RKO (cell line): ENCODE data around the gene LILRB2.
"Not testable (repeated sequence)": the region's sequence is repeated elsewhere in the genome, so short reads cannot be mapped to it uniquely, and the experiment has no call there.

Experiments
- DNase-seq: peaks from one replicate; pipeline ENCODE4 v3.0.0-alpha.2; 2016; ENCODE audit warnings: low spot score

The LILRB2 gene

DNA sequence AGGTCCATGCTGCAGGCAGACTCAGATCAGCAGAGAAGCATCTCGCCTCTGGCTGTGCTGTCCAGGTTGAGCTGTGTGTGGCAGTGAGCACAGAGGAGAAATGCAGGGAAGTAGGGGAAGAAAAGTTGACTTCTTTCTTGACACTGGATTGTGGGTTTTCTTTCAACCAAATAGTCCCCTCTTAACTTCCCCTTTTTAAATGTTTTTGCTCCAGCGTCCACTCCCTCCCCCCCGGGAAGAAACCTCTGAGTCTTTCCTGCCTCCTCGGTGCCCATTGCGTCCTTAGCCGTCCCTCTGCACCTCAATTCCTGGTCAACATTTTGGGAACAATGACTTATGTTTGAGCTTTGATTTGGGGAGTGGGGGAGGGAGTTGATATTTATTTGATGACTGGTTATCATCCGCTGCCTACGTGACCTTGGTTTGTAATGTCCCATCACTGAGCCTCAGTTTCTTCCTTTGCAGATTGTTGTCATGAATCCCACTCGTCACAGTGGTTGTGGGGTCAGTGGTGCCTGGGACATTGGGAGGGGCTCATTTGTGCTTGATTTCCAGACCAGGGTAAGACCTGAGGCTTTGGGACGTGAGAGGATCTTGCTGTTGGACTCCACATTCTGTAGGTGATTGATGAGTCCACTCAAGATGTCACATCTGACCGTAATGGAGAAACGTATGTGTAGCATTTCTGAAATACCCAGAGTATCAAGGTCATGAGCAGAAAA lies at the start of gene LILRB2:
LILRB2 (minus strand) TSS at position 104 of the 722 bp plus-strand sequence. CDS start 614 bp downstream, outside the sequence.
- no peak for DNase-seq

DNA sequence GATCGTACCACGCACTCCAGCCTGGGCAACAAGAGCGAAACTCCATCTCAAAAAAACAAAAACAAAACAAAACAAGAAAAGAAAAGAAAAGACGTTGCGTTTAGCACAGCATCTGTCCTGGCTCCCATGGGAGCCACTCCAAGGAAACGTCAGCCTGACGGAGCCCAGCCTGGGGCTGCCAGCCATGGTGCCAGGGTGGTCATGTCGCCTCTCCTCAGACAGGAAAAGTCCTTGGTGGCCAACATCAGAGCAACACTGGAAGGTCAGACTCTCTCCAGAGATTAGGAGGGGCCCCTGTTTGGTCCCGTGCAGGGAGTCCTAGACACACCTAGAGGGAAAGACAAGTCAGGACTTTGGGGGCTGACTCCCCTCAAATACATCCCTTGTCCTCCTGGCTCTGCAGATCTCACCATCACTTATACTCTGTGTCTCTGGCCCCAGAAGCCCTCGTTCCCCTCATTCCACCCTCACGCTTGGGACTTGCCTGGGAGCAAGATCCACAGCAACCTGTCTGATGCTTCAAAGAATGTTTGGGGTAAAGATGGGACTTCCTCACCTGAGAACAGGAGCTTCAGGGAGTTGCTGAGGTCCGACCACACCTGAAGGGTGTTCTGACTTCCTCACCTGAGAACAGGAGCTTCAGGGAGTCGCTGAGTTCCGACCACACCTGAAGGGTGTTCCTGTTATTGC lies 48.7 kb upstream of the LILRB2 start:
- no peak for DNase-seq

DNA sequence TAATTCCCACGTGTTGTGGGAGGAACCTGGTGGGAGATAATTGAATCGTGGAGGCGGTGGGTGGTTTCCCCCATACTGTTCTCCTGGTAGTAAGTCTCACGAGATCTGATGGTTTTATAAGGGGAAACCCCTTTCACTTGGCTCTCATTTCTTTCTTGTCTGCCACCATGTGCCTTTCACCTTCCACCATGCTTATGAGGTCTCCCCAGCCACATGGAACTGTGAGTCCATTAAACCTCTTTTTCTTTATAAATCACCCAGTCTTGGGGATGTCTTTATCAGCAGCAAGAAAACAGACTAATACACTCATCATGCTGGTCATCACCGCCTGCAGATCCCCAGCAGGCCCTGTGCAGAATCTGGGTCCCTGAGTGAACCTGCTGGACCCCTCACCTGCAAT lies 47.9 kb upstream of the LILRB2 start:
- DNase-seq = not testable (repeated sequence)

DNA sequence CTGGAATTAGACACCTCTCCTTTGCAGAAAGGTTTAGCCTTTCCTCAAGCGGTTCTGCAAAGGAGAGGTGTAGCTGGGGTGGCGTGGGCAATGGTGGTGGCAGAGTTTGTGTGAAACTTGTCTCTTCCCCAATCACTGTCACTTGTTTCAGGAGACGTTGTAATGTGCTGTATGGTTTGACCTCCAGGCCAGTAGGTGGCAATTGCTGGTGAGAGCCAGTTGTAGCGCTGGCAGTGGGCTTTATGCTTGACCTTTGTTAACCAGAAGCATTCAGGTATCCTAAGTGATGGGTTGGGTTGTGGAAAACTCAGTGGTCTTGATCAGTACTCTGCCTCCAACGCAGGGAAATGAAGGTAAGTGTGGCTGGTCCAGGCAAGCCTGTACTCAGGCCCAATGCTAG lies 44.7 kb upstream of the LILRB2 start:
- no peak for DNase-seq

DNA sequence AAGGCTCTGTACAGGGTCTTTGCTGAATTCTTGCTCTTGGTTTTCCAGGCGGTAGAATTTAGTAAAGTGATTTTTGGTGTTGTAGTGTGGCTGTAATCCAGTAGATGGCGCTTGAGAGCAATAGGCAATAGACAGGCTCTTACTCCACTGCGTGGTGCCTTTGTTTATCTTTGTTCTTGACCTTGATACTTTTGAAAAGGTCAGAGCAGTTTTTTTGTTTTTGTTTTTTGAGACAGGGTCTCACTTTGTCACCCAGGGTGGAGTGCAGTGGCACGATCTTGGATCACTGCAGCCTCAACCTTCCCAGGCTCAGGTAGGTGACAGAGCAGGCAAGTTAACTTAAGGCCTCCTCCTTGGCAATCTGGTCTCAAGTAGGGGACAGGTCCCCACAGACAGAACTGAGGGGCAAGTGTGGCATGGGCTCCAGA lies 44.3 kb upstream of the LILRB2 start:
- DNase-seq = peak; percentile 45

DNA sequence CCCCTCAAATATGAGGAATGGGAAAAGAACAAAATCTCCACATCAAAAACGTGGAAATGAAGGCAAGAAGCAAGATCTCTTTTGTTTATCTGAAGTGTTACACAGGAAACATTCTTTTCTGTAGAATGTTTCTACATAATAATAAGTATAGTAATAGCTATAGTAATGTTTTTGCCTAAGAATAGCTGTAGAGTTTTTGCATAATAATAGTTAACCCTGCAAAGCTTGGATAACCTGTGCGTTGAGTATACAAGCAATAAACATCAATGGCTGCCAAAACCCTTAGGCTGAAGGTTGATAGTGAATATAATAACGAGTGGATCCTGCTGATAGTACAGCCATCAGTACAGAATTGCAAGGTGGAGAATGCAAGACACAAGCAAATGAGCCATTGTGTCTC lies 43.2 kb upstream of the LILRB2 start:
- no peak for DNase-seq

DNA sequence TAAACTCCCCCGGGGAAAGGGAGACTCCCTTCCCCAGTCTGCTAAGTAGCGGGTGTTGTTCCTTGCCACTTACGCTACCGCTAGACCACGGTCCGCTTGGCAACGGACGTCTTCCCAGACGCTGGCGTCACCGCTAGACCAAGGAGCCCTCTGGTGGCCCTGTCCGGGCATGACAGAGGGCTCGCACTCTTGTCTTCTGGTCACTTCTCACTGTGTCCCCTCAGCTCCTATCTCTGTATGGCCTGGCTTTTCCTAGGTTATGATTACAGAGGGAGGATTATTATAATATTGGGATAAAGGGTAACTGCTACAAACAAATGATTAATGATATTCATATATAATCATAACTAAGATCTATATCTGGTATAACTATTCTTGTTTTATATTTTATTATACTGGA lies 42.0 kb upstream of the LILRB2 start:
- DNase-seq = not testable (repeated sequence)

DNA sequence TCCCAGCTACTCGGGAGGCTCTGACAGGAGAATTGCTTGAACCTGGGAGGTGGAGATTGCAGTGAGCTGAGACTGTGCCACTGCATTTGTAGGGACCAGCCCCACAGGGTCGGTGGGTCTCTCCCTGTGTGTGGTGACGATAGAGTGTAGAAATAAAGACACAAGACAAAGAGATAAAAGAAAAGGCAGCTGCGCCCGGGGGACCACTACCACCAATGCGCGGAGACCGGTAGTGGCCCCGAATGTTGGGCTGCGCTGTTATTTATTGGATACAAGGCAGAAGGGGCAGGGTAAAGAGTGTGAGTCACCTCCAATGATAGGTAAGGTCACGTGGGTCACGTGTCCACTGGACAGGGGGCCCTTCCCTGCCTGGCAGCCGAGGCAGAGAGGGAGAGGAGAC lies 41.4 kb upstream of the LILRB2 start:
- not testable (repeated sequence) for DNase-seq

DNA sequence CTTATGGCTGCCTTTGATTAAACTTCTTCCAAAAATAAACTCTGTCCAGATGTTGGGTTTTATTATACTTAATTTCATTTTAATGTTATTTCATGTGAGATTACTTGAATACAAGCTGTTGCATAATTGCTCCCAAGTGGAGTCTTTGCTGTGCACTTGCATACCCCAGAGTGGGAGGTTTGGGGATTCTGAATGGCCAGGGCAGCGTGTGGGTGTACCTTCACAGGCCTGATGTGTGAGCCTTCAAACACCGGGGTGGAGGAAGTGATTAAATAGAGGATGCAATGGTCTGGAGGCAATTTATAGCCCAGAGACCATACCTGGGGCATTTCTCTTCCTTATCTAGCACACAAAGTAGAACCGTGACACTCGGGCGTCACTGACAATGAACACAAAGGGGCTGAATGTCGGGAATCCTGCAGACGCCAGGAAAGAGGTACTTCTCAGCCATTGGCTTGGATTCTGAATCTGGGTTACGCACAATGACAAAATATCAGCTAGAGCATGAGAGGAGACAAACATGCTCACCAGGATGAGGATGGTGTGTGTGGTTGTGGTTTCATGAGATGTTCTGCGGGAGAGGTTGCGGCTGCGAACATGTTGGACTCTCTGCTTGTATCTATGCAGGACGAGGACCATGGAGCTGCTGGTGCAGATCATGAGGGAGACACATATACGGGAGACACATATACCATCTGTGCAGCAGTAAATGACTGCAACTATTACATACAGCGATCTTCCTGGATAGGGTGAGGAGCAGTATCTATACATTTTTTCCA lies 39.2 kb upstream of the LILRB2 start:
- no peak for DNase-seq

DNA sequence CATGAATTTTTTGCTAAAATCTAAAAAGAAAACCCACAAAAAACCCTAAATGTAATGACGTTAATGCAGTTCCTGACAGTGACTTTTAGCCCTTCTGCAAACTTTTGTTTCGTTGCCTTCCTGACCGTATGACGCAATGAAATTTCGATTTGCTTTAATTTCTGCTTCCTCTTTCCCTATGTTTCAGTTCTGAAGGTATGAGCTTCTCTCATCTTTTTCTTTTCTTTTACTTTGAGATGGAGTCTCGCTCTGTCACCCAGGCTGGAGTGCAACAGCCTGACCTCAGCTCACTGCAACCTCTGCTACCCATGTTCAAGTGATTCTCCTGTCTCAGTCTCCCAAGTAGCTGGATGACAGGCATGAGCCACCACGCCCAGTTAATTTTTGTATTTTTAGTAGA lies 38.1 kb upstream of the LILRB2 start:
- no peak for DNase-seq

DNA sequence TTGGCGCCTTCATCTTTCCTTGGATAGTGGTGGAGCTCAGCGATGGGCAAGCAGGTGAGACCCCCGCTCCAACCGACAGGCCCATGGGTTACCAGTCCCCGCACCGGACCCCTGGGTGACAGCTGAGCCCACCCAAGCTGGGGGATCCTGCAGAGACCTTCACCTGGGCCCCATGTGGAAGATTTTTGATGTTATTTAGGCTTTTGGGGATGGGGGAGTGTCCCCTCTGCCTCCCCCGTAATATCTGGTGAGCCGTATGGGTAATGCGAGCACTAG lies 37.0 kb upstream of the LILRB2 start:
- DNase-seq = no peak

DNA sequence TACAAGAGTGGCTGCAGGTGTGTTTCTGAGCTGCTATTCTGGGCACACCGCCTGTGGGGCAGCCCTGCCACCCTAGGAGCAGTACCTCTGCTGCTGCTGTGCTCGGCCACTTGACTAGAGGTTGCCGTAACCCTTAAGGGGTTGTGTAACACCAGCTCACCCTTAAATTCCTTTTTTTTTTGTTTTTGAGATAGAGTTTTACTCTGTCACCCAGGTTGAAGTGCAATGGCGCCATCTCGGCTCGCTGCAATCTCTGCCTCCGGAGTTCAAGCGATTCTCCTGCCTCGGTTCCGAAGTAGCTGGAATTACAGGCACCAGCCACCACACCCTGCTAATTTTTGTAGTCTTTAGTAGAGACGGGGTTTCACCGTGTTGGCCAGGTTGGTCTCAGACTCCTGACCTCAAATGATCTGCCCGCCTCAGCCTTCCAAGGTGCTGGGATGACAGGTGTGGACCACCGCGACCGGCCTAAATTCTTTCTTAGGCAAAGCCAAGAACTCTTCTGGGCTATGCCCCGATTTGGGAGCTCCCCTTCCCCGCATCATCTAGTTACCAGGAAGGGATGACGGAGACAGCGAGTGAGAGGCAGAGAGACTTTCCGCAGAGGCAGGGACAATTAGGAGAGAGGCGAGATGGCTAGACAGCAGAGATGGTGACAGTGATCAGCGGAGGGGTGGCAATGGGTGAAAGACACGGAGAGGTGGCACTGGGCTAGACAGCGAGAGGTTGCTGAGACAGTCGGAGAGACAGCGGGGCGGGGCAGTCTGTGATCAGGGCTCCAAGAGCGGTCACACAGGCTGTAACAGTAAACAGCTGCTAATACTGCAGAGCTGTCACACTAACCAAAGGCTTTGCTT lies 36.4 kb upstream of the LILRB2 start:
- DNase-seq = no peak

DNA sequence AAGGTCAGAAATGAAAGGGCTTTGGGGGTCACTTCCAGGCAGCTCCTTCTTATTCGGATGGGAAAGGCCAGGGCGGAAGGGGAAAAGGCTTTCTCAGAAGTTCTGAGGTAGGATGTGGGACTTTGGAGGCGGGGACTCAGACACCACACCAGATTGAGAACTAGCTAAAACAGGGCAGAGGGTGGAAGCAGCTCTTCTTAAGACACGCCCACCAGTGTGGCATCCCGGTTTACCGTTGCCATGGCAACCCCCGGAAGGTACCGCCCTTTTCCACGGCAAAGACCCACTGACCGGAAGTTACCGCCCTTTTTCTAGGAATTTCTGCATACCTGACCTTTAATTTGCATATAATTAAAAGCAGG lies 35.8 kb upstream of the LILRB2 start:
- no peak for DNase-seq

DNA sequence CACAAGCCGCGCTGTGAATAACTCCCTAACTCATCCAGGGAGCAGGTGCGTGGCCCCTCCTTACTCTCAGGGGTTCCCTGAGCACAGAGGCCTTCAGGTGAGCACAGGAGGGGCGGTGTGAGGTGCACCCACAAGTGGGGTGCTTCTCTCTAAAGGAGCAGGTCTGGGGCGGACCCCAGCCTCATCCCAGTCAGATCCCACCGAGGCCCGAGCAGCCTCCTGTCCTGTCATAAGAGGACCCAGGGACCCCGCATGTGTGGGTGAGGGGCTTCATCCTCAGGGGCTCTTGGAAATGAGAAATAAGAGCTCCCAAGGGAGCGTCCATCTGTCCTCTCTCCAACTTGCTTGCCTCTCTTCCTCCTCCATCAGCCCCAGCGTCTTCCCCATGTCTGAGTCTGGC lies 35.0 kb upstream of the LILRB2 start:
- no peak for DNase-seq

DNA sequence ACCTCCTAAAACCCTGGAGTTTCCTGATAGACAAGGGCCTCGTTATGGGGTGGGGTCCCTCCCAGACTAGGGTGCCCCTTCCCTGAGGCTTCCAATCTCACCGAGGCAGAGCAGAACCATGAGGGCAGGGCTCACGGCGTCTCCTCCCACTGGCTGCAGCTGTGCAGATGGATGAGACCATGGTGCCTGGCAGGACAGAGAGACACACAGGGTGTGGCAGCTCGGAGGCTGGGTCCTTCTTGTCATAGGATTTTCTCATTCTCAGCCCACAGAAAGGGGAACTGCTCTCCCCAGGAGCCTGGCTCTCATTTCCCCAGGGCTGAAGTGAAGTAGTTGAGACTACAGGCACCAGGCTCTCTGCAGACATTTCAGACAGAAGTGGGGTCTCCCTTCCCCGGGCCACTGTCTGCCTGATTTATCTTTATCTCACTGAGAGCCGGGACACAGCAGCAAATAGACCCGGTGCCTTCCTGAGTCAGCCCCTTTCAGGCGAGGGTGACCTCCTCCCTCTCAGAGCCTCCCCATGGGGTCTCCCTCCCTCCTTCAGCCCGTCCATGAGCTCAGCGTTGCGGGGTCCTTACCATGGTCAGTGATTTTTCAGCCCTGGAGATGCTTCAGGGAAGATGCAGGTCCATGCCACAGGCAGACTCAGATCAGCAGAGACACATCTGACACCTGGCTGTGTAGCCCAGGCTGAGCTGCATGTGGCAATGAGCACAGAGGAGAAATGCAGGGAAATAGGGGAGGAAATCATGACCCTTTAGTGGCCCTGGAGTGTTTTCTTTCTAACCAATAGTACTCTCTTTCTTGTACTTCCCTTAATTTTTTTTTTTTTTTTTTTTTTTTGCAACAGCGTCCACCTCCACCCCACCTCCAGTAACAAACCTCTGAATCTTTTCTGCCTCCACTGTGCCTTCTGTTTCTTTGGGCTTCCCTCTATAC lies 31.8 kb upstream of the LILRB2 start, which contains the start of gene LILRA5:
LILRA5 (minus strand) TSS at position 731 of the 942 bp plus-strand sequence; CDS start at position 584, 147 bp downstream.
- no peak for DNase-seq

DNA sequence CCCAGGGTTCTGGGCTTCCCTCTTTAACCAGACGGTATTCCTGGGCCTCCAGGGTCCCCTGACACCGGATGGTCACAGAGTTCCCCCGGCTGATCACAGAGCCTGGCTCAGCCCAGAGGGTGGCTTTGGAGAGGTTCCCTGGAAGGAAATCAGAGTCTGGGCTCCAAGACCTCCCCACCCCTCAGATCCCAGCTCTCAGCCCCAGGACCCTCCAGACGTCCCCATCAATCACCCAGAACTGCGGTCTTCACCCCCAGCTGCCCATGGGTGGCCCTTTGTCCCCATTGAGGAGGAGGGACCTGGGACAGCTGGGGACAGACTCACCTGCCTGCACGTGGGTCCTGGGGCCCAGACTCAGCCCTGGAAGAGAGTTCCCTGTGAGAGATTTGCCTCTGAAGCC lies 31.1 kb upstream of the LILRB2 start:
- DNase-seq = no peak

DNA sequence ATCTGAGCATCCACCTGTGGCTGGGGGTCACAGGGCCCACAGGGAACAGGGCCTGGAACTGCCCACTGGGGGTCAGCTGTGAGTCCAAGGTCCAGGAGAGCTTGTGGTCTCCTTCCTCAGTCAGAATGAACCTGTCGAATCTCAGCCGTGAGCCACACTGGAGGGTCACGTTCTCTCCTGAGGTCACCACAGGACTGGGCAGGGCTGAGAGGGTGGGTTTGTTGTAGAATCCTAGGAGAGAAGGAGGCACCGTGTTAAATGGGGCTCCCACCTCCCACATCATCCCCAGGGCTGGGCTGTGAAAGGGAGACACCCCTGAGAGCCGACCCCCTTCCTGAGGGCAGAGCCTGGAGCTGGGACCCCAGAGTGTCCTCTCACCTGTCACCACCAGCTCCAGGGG lies 30.6 kb upstream of the LILRB2 start:
- no peak for DNase-seq

DNA sequence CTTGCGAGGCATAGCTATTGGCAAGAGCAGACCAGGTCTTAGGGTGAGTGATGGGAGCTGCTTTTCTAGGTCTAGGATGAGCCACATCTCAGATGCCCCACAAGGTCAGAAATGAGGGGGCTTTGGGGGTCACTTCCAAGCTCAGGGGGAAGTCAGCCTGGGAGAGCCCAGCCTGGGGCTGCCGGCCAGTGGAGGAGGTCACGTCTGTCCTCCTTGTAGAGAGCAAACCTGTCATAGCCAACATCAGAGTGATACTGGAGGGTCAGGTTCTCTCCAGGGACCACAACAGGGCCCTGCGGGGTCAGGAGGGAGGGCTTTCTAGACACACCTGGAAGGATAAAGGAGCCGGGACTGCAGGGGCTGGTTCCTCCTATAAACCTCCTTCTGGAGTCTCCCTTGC lies 29.6 kb upstream of the LILRB2 start:
- no peak for DNase-seq

DNA sequence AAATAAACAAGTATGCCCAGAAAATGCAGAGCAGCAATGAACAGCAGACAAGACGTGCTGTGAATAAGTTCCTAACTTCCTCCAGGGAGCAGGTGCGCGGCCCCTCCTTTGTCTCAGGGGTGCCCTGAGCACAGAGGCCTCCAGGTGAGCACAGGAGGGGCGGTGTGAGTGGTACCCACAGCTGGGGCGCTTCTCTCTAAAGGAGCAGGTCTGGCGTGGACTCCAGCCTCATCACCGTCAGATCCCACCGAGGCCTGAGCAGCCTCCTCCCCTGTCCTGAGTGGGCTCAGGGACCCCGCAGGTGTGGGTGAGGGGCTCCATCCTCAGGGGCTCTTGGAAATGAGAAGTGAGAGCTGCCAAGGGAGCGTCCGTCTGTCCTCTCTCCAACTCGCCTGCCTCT lies 28.9 kb upstream of the LILRB2 start:
- DNase-seq = no peak

DNA sequence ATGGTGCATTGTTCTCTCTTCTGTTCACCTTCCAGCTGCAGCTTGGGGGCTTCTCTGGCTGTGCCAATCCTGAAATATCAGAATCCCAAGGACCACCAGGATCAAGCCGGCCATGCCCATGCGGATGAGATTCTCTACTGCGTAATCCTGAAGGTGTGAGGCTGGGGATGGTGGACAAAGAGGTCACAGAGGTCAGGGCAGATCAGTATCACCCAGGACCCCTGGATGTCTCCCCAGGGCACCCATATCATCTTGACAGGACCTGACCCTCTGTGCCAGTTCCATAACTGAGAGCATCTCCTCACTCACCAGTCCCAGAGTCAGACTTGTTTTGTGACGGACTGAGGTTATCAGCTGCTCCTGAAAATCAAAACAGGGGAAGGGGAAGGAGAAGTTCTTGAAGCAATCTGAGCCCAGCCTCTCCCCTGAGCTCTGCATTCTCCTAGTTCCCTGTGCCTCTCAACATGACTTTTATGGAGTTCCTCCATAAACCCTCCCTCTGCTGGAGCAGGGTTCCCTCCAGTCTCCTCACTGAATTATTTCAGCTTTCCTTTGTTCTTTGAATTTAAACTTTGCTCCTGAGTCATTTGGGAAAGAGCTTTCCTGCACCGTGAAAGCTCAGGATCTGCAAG lies 26.6 kb upstream of the LILRB2 start:
- DNase-seq = no peak

DNA sequence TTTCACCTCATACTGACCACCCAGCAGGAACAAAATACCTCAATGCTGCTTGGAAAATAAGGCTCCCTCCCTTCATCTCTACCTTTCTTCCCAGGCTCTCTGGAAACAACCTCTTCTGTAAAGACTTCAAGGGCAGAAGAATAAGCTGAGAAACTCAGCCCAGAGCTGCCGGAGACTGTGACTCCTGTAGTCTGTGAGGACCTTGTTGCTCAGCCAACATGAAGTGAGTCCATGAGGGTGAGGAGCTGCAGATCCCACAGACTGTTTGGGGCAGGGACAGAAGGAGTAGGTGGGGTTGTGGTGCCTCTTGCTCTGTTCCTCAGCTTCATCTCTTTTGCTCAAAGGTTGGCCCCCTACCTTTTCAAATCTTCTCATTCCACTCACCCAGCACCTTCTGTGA lies 24.2 kb upstream of the LILRB2 start:
- DNase-seq = no peak
